Pulmonary artery endothelial cell (primary cell): ENCODE measurements around the gene FOSL2. TPM values are rescaled to one million over a fixed set of nuclear protein-coding genes. Genes with fewer than 3 reads are reported as not detected.
"Not testable (repeated sequence)": the region's sequence is repeated elsewhere in the genome, so short reads cannot be mapped to it uniquely, and the experiment has no call there.

Source experiments
- DNase-seq: peaks from one replicate; pipeline ENCODE4 v3.0.0-alpha.2; 2011; ENCODE audit warnings: low read depth, low spot score
- total RNA-seq: library from RNA; depleted of rRNA; stranded (reverse); fragments of >200 nt; gene quantifications from 2 replicates; pipeline ENCODE4 v1.2.3, GENCODE V29; 2014

Gene FOSL2
- total RNA-seq, 1 donor from 2014 or later = 36.3 TPM

- DNase-seq = no peak
These were observed 35.6 kb upstream of the FOSL2 start for GRCh38 chr2:28357055-28357454.

GRCh38 chr2:28357948-28358667, 34.5 kb upstream of the FOSL2 start:
- no peak for DNase-seq

- no peak for DNase-seq
These were observed 33.9 kb upstream of the FOSL2 start for GRCh38 chr2:28358668-28359201.

GRCh38 chr2:28359222-28360057, 33.2 kb upstream of the FOSL2 start:
- DNase-seq = no peak

- DNase-seq = no peak
These were observed 32.5 kb upstream of the FOSL2 start for GRCh38 chr2:28360058-28360717.

- DNase-seq = no peak
These were observed 31.9 kb upstream of the FOSL2 start for GRCh38 chr2:28360718-28361293.

- no peak for DNase-seq
These were observed 30.5 kb upstream of the FOSL2 start for GRCh38 chr2:28361991-28362710.

- DNase-seq = no peak
These were observed 29.6 kb upstream of the FOSL2 start for GRCh38 chr2:28362991-28363521.

GRCh38 chr2:28363686-28364280, 28.9 kb upstream of the FOSL2 start:
- DNase-seq = no peak

GRCh38 chr2:28364610-28365009, 28.0 kb upstream of the FOSL2 start:
- DNase-seq = no peak

- DNase-seq = no peak
These were observed 27.5 kb upstream of the FOSL2 start for GRCh38 chr2:28365158-28365557.

GRCh38 chr2:28366149-28366495, 26.5 kb upstream of the FOSL2 start:
- DNase-seq = no peak

- no peak for DNase-seq
These were observed 26.0 kb upstream of the FOSL2 start for GRCh38 chr2:28366496-28367282.

GRCh38 chr2:28367667-28368356, 24.8 kb upstream of the FOSL2 start:
- DNase-seq = no peak

GRCh38 chr2:28368357-28368798, 24.3 kb upstream of the FOSL2 start:
- no peak for DNase-seq

GRCh38 chr2:28369358-28369757, 23.3 kb upstream of the FOSL2 start:
- no peak for DNase-seq

GRCh38 chr2:28370354-28370753, 22.3 kb upstream of the FOSL2 start:
- DNase-seq = no peak

- DNase-seq = not testable (repeated sequence)
These were observed 20.9 kb upstream of the FOSL2 start for GRCh38 chr2:28371728-28372127.

GRCh38 chr2:28373854-28374253, 18.8 kb upstream of the FOSL2 start:
- DNase-seq = no peak
